ENCODE data around the gene RIC1. TPM values are rescaled to one million over a fixed set of nuclear protein-coding genes. Genes with fewer than 3 reads are reported as not detected.

RIC1 gene
- total and polyA plus RNA-seq, 2 of the 8 experiments (the other 6 are each of a cell fraction or from before 2014, with no cell fraction given), result 10.7 to 24.5 TPM

DNA sequence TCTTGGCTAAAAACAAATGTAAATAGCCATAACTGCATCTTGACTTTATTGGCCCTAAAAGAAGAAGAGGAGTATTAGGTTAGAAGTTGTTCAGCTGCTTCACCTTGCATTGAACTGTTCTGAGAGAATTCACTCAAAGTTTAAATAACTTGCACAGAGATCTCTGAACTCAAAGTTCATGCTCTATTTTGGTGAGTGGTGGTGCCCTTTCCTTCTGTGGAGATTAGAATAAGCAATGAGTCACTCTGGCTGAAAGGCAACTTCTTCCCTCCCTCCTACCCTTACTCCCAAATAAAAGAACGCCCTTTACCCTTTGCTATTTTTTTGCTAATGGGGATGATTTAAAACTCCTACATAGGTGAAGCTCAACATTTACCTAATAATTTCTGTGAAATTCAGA, 155.1 kb downstream of the RIC1 start:
- H3K79me2 ChIP-seq (ENCODE audit: control insufficient read depth in 1 of 2, insufficient read depth in 2 of 2, low read length in 2 of 2), result no peaks in the 10 kb centered on the region
- no peak for FAIRE-seq
- H3K4ac ChIP-seq (replicated peaks; ENCODE audit: insufficient read length, low read depth, low read length), result no peak overlapping the region
- H3K4me2 ChIP-seq (ENCODE audit: insufficient read depth in 1 of 2, low read depth in 2 of 2, low read length in 2 of 2), result no peak overlapping the region
- H4K20me1 ChIP-seq (replicated peaks in 1 of 2; ENCODE audit: control insufficient read depth in 1 of 2, insufficient read depth in 2 of 2, low read length in 2 of 2), result no peaks in the 10 kb centered on the region
- no peak for DNase-seq (ENCODE audit: low read depth in 1 of 2, low spot score in 2 of 2)
- H4K5ac ChIP-seq (ENCODE audit: insufficient read length, low read depth, low read length), result no peak overlapping the region
- no peak overlapping the region for H3K27ac ChIP-seq (ENCODE audit: low read depth, low read length)
- no peak overlapping the region for H3K14ac ChIP-seq (ENCODE audit: insufficient read length)
- H3K36me3 ChIP-seq (ENCODE audit: control insufficient read depth in 2 of 4, insufficient read depth in 4 of 4, low read length in 3 of 4), result peaks cover 2 to 36% (median 10%) of the 10 kb centered on the region in 4 experiments; a peak in 6 of 8 replicates
- H3K56ac ChIP-seq (replicated peaks; ENCODE audit: insufficient read length, low read depth, low read length), result no peak overlapping the region
- H3K4me3 ChIP-seq (ENCODE audit: extremely low read depth in 1 of 4, insufficient read depth in 2 of 4, low read depth in 3 of 4, low read length in 4 of 4), result no peak overlapping the region
- CTCF ChIA-PET (ENCODE audit: partially characterized antibody), result no interaction called here
- no peak overlapping the region for H3K9ac ChIP-seq (replicated peaks in 1 of 4; ENCODE audit: extremely low read depth in 1 of 4, low read depth in 3 of 4, low read length in 3 of 4)
- no peak overlapping the region for H2AK5ac ChIP-seq (ENCODE audit: low read depth, low read length)
- H3K18ac ChIP-seq (ENCODE audit: extremely low read depth, low read length), result no peak overlapping the region
- no peak overlapping the region for H4K8ac ChIP-seq (ENCODE audit: extremely low read depth, insufficient read depth, low read length)
- H2BK15ac ChIP-seq (ENCODE audit: low read length), result no peak overlapping the region
- no peak overlapping the region for H2BK20ac ChIP-seq (ENCODE audit: low read length)
- H3K23me2 ChIP-seq (ENCODE audit: low read depth, low read length), result no peaks in the 10 kb centered on the region
- no peak for TF ChIP-seq BCL11A (IDR thresholded peaks at IDR 0.05; ENCODE audit: low read depth in 2 of 2, low read length in 2 of 2)
- TF ChIP-seq EZH2 (IDR thresholded peaks at IDR 0.05; ENCODE audit: low read depth, low read length, severe bottlenecking), result no peak
- TF ChIP-seq SIRT6 (IDR thresholded peaks at IDR 0.05; ENCODE audit: low read length), result no peak
- no peak for TF ChIP-seq TBP (IDR thresholded peaks at IDR 0.05; ENCODE audit: low read depth, low read length)
- WGBS, 2 experiments (ENCODE audit: extremely low coverage in 1 of 2, insufficient coverage in 1 of 2, insufficient read length in 1 of 2, insufficient replicate concordance in 2 of 2, low coverage in 1 of 2, low lambda C conversion rate in 2 of 2, missing lambda C conversion rate in 1 of 2), result 84% methylated on average over 1 of the region's 1 CpG; no CpG with 5 or more reads in 1 of the 2 experiments
- peaks cover 19 to 20% of the 10 kb centered on the region in 2 experiments for H3K9me3 ChIP-seq (ENCODE audit: insufficient read depth in 2 of 2, low read depth in 1 of 2, low read length in 1 of 2)
- POLR2A ChIA-PET (ENCODE audit: partially characterized antibody), result no interaction called here
- no peaks in the 10 kb centered on the region for H3K79me1 ChIP-seq (ENCODE audit: low read depth, low read length)
- H2BK12ac ChIP-seq (ENCODE audit: low read depth, low read length), result no peak overlapping the region
- H3K27me3 ChIP-seq (replicated peaks in 1 of 4; ENCODE audit: control insufficient read depth in 3 of 4, extremely low read depth in 1 of 4, insufficient read depth in 3 of 4, low read length in 3 of 4), result no peaks in the 10 kb centered on the region
- no peaks in the 10 kb centered on the region; a peak in 1 of 7 replicates for H3K4me1 ChIP-seq (replicated peaks in 1 of 4; ENCODE audit: control insufficient read depth in 3 of 4, insufficient read depth in 4 of 4, low read length in 3 of 4)
- H3K23ac ChIP-seq (ENCODE audit: insufficient read length), result no peak overlapping the region
- H2AFZ ChIP-seq (ENCODE audit: low read length), result no peak overlapping the region
- no peak overlapping the region for H2BK5ac ChIP-seq (ENCODE audit: low read depth, low read length)
- no peak overlapping the region for H4K91ac ChIP-seq (replicated peaks; ENCODE audit: insufficient read length, low read length)
- H2BK120ac ChIP-seq (replicated peaks; ENCODE audit: low read depth, low read length), result no peak overlapping the region
